ENCODE data around the gene KCNQ1.

The KCNQ1 gene

DNA sequence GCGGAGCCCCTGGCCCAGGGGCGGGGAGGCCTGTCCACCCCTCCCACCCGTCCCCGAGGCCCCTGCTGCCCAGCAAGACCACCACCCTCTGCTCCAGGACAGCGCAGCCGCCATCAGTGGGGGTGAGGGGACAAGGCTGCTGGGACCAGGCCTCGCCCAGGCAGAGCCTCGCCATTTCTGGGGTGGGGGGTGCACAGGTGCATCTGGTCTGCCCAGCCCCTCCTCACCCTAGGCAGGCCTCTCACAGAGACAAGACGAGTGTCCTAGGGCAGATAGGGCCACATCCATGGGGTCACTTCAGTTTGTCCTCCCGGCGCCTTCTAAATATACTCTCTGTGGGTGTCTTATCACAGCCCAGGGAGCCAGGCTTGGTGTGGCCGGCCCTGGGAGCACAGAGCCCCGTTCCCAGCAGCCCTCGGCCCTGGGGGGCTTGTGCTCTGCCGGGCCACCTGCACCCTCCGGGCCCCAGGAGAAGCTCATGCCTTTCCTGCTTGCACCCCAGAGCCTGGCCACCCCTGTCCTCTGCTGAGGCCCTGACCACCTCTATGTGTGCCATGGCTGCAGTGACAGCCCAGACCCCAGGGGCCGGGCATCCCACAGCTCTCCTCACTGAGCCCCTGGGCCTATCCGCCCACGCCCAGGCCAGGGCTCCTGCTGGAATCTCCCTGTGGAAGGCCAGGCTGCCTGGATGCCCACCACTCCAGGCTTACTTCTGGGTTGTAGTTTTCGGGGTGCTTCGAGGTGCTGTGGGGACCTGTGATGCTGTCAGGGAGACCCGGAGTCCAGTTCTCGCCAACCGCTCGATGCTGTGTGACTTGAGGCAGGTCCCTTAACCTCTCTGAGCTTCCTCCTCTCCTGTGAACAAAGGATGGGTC, 70.8 kb downstream of the KCNQ1 start:
- DNase-seq = no peak

DNA sequence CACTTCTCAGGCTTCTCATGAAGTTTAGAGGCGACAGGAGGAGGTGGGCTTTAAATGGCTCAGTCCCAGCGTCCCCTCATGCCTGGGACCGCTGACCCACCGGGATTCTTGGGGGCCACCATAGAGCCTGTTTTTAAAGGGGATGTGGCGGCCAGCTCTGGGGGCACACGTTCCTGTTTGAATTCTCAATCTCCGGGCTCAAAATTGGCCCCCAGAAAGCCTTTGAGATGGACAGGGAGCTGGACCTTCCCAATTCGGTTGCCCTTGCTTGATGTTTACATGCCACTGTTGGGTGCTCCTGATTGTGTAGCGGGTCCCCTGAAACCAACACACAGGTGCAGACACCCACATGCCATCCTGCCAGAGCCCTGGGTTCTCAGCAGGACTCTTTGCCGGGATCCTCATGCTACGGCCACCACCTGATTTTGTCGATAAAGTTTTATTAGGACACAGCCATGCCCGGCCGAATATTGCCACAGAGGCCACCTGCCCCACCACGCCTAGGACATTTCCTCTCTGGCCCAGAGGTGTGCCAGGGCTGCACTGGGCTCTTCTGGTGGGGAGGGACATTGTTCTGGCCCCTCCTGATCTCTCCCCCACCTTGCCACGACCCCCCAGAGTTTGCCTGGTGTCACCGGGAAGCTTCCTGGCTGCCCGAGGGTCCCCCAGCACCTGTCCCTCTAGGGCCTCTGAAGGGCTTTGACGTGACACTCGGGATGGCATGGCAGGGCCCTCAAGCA, 71.6 kb downstream of the KCNQ1 start:
- DNase-seq = no peak

DNA sequence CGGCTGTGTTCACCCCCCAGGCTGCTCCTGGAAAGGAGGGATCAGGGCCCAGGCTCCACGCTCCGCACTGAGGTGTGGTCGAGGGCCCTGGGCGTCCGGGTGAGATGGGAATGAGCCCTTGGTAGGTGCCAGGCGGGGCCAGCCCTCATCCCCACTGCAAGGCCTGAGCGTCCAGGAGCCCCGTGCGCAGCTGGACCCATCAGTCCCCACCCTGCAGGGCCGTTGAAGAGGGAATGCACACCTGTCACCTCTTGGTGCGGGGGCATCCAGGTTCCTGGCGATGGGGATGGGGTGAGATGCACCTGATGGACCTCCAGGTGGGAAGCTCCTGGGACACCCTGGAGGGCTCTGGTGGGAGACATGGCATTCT, 72.2 kb downstream of the KCNQ1 start:
- DNase-seq = no peak

DNA sequence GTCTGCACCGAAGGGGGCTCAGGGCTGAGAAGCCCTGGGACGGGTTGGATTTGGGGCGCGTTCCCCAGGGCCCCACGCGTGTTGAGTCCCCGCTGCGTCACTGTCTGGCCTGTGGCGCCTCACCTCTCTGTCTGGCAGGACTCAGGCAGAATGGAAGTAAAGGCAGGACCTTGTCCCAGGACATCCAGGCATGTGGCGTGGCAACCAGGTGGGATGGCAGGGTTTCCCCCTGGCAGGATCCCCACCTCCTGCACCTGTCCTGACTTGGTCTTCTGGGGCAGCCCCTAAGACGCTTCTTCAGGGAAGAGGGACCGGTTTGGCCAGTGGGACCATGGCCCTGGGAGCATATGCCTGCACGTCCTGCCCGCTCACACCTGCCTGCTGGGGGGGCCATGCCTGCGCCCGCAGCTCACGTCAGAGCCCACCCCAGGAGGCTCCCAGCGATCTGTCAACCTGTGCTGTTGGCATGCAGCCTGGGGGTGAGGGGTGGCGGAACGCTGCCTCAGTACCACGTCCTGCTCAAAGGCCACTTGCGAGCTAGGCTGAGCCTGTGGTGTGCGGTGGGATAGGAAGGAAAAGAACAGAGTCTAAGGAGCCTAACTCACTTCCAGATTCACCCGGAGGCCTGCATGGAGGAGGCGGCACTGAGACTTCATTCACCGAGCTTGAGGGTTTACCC, 72.7 kb downstream of the KCNQ1 start:
- DNase-seq = no peak

DNA sequence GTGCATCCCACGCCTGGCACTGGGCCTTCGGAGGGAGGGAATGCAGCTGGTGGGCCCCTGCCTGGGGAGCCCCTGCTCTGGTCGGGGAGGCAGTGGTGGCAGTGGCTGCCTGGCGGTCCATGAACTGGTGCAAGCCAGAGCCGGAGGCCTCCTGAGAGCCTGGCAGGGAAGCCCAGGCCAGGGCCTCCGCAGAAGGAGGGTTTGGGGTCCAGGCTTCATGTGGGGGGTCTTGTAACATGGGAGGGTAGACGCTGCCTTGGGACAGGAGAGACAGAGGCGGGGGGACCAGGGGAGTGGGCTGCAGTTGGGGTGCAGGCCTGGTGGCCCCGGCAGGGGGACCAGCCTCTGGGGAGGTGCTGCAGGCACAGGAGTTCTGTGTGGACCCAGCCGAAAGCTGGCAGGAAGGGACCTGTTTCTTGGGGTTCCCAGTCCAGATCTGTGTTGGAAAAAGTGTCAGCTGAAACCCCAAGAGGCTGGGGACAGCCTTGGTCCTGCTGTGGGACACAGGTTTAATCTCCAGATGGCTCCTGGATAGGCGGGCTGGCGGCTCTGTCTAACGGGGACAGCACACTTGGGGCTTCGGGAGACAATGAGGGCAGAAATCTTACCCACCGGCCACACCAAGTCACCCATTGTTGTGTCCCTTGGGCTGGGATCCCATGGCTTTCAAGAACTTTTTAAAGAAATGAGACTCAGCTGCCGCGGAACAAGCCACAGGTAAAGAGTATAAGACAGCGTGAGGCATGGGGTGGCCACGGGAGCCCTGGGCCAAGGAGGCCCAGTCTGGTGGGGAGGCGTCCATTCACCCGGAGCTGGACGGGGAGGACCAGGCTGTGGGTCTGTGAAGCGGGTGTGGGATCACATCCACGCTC, 73.5 kb downstream of the KCNQ1 start:
- DNase-seq = no peak

DNA sequence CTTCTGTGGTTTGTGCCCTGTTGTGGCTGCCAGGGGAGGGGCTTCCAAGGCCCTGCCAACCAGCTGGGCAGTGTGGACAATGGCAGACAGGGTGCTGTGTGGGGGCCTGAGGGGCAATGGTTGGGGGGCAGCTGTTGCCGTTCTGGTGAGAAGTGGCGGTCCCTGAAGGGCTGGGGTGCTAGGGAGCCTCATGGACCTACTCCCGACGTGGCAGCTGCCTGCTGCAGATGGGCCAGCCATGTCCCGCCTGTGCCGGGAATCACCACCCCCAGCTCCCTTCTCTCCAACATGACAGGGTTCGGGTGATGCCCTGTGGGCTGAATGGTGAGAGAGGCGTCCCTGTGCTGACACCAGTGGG, 74.2 kb downstream of the KCNQ1 start:
- no peak for DNase-seq

DNA sequence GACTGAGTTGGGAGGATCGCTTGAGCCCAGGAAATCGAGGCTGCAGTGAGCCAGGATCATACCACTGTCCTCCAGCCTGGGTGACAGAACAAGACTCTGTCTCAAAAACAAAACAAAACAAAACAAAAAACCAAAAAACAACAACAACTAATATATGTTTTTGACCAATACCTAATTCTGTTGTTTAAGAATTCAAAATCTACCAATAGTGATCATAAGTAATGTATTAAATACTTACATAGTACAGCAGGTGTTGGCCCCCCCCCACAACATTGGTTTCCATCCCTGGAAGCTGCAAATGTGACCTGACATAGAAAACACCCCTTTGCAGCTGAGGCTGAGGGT, 74.7 kb downstream of the KCNQ1 start:
- no peak for DNase-seq

DNA sequence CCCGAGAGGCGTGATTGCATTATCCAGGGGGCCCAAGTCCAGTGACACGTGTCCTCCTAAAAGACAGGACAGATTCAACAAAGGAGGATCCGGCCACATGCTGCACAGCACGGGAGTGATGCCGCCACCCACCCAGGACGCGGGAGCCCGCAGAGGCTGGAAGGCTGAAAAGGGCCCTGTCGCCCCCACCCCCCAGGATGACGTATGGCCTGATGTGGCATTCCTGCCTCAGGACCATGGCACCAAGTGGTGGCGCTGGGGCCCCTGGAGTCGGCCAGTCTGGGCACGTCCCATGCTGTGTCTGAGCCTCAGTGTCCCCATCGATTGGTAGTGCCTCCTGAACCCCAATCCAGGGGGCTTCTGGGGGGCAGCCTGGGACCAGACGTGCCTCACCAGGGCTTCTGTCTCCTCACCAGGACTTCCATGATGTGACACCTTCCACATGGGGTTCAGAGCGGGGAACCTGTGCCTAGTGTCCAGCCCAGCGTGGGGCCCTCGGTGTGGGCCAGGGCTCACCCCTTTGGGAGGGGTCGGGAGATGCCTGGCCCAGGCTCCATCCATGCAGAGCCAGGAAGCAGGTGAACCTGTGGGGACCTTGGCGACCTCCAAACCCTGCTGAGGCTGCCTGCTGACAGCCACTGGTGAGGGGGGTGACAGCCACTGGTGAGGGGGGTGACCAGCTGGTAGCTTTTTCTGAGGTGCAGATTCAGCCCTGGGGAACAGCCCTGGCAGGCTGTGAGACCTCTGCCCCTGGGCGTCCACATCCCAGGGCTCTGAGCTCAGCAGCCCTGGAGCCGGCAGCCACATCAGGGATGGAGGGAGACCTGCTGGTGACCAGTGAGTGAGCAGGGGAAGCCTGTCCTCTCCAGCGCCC, 75.3 kb downstream of the KCNQ1 start:
- no peak for DNase-seq

DNA sequence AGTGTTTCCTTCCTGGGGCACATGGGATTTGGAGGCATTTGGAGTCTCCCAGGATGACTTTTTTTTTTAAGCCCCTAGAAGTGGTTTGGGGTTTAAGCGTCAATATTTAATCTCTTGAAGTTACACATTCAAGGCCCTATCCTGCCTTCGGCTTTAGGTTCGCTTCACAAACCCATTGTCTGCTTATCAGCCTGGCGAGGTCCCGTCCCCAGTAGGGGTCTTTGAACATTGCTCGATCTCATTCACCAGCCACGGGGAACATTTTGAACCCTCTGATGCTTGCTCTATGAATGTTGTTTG, 75.9 kb downstream of the KCNQ1 start:
- DNase-seq = no peak

DNA sequence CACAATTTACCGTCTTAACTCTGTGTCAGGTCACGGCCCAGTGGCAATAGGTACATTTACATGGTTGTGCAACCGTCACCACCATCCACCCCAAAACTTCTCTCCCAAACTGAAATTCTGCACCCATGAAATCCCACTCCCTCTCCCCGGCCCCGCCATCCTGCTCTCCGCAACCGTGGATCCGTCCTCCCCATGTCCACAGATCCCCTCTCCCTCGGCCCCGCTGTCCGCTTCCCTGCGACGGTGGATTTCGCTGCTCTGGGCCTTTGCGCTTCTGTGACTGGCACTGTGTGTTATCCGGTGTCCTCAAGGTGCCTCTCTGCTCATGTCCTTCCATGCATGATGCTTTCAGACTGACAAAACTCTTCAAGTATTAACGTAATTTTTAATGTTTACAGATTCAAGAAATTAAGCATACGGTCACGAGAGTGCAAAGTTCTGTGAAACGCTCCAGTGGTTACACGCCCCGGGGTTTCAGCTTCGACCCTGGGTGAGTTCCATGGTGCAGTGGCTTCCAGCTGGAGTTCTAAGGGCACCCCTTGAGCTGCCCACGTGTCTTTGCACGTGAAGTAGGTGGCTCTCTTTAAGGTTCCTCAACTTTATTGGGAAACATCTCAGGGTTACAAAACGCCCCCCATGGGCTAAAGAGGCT, 76.4 kb downstream of the KCNQ1 start:
- DNase-seq = no peak

DNA sequence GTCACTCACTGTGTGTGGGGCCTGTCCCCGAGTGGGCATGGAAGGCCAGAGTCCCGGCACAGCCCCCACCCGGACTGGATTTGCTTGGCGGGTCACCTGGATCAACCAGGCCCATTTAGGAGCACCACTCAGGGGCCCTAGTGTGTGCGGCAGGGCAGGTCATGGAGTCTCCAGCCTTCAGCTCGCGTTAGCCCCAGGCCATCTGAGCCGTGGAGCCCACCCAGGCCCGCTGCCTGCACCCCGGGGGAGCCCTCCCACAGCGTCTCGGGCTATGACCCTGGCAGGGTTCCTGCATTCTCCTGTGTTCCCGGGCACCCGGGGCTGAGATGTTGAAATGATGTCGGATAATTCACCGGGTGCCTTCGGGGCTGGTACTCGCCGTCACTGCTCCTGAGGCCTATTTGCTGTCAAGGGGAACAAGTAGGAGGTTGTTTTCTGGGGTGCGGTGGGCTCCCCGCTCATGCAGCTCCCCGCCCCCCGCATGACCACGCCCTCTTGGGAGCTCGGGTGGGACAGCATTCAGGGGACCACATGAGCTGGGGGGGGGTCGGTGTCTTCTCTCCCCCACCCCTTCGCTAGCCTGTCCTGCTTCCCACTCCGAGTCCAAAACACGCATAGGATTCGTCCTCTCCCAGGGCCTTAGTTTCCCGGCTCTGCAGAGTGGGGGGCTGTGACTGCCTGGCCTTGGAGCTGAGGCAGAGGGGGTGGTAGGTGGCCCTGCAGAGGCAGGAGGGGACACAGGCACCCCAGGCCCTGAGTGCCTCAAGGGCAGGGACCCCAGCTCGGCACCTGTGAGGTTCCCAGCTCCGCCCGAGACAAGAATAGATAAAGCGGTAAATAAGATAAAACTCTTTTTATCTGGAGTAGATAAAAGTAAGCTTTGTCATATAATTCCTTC, 77.2 kb downstream of the KCNQ1 start:
- DNase-seq = no peak

DNA sequence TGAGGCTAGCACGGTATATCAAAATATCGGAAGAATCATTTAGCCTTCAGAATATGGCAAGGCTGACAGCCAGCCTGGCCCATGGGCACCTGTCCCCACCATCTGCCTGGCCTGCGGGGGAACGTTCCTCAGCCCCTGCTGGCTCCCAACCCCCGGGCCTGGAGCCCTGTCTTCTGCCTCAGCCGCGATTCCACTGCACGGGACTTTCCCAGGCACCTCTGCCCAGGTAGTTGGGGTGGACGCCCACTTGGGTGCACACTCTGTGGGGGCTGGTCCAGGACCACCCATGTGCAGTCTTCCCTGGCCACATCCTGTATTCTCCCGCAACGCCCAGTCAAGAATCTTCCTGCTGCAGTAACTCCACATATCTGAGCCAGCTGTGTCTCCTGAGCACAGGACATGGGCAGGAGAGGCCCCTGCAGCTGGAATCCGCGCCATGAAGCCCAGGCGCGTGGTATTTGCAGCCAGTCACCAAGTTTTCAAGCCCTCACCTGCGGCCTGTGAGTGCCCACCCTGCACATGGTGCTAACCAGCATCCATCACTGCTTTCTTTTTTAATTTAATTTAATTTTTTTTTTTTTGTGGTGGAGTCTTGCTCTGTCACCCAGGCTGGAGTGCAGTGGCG, 77.9 kb downstream of the KCNQ1 start:
- DNase-seq = no peak

DNA sequence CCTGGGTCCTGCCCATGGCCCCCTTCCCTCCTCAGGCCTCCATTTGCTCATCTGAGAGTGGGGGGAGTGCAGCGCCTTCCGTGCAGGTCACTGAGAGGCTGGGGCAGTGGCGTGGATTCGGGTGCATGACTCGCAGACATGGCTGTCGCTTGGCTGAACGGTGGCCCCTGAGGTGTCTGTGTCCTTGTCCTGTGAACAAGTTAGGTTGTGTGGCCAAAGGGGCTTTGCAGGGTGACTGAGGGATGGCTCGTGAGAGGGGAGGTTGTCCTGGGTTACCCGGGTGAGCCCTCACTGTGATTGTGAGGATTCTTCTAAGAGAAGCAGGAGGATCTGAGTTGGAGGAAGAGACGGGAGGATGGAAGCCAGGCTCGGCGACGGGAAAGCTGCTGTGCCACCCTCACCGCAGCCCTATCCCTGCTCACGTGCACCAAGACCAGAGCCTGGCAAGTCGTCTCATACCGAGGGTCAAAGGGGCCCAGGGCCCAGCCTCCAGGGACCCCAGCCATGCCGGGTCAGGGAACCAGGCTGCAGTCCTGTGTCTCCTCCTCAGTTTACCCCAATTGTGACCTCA, 79.1 kb downstream of the KCNQ1 start:
- no peak for DNase-seq

DNA sequence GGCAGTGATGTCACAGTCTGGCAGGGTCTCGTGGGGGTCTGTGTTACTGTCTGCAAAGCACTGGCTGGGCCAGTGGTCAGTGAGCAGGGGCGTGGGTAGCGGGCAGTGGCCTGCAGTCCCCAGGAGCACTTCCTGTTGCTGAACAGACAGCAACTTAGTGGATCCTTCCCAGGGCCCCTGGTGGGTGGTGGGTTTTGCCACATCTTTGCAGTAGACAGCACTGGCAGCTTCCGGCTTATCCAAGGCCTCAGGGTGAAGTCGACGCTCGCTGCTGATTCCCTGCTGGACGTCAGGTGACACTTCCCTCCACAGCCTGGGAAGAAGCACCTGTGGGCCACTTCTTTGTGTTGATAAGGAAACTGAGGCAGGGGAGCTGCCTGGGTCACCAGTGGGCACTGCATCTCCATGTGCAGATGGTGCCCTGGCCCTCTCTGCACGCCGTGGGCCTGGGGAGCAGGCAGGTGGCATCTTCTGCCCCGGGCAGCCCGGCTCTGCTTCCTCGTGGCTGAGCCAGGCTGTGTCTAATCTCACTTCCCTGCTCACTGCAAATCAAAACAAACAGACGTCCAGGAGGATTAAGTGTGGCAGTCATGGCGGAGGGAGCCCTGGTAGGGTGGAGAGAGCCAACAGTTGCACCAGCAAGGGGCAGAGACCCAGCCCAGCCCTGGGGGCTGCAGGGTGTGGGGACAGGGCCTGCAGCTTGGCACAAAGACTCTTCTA, 79.8 kb downstream of the KCNQ1 start:
- no peak for DNase-seq

DNA sequence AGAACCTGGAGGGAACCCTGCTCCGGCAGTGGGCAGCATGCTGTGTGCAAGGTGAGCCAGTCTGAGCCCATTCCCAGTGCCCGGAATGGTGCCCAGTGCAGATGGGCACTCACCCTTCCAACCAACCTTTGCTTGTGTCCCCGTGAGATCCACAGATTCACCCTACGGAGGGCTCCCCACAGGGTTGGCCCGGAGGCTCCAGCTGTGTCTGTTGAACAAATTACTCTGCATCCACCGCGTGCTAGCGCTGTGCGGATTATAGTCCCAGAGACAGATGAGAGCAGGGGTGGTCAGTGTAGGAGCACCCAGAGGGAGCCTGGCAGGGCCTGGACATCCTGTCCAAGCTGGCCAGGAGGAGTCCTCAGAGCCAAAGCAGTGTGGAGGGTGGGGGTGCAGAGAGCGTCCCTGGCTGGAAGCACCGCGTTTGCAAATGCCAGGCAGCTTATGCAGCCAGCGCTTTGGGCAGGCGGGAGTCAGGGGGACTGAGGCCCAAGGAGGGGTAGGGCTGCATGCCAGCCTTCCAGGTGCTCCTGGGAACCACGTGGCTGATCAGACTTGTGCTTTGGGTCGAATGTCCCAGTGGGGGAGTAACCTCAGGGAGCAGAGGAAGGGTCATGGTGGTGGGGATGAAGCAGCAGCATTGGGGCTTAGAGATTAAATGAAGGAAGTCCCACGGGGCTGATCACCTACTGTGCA, 80.5 kb downstream of the KCNQ1 start:
- no peak for DNase-seq

DNA sequence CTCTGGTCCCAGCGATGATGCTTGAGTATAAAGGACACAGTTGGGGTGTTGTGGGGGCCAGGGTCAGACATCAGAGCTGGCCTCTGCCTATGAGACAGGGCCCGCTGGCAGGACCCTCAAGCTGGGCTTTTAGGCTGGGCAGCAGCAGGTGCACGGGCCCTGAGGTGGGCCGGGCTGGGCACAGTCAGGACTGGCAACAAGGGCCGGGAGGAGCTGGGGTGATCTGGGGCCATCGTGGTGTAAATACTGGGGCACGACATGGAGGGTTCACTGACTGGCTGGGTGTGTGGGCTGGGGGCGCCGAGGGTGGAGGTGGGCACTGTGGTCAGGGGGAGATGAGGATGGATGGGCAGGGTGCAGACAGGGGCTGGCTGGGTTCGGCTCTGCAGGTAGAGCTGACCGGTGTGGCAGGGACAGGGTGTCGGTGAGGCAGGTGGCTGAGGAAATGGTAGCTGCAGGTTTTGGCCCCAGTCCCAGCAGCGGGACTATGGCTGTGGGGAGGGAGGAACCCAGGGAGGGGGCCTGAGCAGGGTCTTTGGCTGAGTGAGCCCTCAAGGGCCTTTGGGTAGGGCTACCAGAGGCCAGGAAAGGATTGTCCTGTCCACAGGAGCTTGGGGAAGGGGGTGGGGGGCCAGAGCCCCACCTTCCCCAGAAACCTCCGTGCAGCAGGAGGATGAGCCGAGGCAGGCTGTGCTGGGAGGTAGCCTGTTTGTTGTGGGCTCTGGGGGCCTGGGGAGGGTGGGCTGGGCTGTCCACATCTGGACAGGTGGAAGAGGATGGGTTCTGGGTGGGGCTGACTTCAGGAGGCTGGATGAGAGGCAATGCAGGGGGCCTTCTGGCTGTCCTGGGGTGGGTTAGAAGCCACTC, 81.4 kb downstream of the KCNQ1 start:
- no peak for DNase-seq

DNA sequence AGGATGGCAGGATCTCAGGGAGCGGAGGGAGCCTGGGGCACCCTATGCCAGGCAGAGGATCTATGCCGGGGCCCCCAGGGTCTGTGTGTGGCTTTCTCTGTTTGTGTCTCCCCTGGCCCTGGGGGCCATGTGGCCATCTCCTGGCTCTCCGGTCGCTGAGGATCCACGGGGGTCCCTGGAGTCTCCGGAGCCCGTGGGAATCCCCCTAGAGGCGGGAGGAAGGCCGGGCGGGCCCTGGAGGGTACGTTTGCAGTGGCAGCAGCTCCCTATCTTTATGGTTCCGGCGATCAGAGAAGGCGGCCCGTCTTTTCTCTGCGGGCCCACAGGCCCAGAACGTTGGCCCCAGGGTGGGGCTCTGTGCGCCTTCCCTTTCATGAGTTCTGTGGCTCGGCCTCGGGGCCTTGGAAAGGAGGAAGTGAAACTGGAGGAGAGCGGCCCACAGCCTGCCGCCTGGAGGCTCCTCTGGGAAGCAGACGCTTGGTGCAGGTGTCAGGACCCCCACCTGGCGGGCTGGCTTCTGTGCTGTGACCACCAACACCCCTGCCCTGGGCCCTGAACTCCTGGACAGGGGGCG, 82.1 kb downstream of the KCNQ1 start:
- no peak for DNase-seq
